ENCODE measurements around the gene ANKS1B.
"Not testable (repeated sequence)": the region's sequence is repeated elsewhere in the genome, so short reads cannot be mapped to it uniquely, and the experiment has no call there.

ANKS1B gene

GRCh38 chr12:99053616-99054362 lies 930.9 kb downstream of the ANKS1B start:
- DNase-seq (ENCODE audit: low read depth) = no peak

- no peak for DNase-seq (ENCODE audit: low read depth)
These were observed 935.0 kb downstream of the ANKS1B start for GRCh38 chr12:99049774-99050173.

- no peak for DNase-seq (ENCODE audit: low read depth)
These were observed 939.6 kb downstream of the ANKS1B start for GRCh38 chr12:99045158-99045557.

GRCh38 chr12:99043319-99043914 lies 941.3 kb downstream of the ANKS1B start:
- peak; percentile 24 for DNase-seq (ENCODE audit: low read depth)

- DNase-seq (ENCODE audit: low read depth) = no peak
These were observed 942.5 kb downstream of the ANKS1B start for GRCh38 chr12:99042226-99042625.

GRCh38 chr12:99039367-99040120 lies 945.2 kb downstream of the ANKS1B start:
- no peak for DNase-seq (ENCODE audit: low read depth)

GRCh38 chr12:99036566-99036965 lies 948.2 kb downstream of the ANKS1B start:
- no peak for DNase-seq (ENCODE audit: low read depth)

- DNase-seq (ENCODE audit: low read depth) = no peak
These were observed 948.9 kb downstream of the ANKS1B start for GRCh38 chr12:99035803-99036202.

- not testable (repeated sequence) for DNase-seq (ENCODE audit: low read depth)
These were observed 950.5 kb downstream of the ANKS1B start for GRCh38 chr12:99034201-99034600.

GRCh38 chr12:99029511-99030271 lies 955.0 kb downstream of the ANKS1B start:
- no peak for DNase-seq (ENCODE audit: low read depth)

GRCh38 chr12:99027461-99027860 lies 957.3 kb downstream of the ANKS1B start:
- no peak for DNase-seq (ENCODE audit: low read depth)

GRCh38 chr12:99027055-99027393 lies 957.7 kb downstream of the ANKS1B start:
- no peak for DNase-seq (ENCODE audit: low read depth)

- no peak for DNase-seq (ENCODE audit: low read depth)
These were observed 958.2 kb downstream of the ANKS1B start for GRCh38 chr12:99026332-99027054.

- DNase-seq (ENCODE audit: low read depth) = no peak
These were observed 959.9 kb downstream of the ANKS1B start for GRCh38 chr12:99024870-99025269.

- no peak for DNase-seq (ENCODE audit: low read depth)
These were observed 960.5 kb downstream of the ANKS1B start for GRCh38 chr12:99024191-99024590.

- DNase-seq (ENCODE audit: low read depth) = no peak
These were observed 963.9 kb downstream of the ANKS1B start for GRCh38 chr12:99020871-99021270.

GRCh38 chr12:99019798-99020197 lies 964.9 kb downstream of the ANKS1B start:
- no peak for DNase-seq (ENCODE audit: low read depth)

GRCh38 chr12:99017971-99018370 lies 966.8 kb downstream of the ANKS1B start:
- no peak for DNase-seq (ENCODE audit: low read depth)

- DNase-seq (ENCODE audit: low read depth) = no peak
These were observed 975.0 kb downstream of the ANKS1B start for GRCh38 chr12:99009654-99010296.

GRCh38 chr12:99005601-99006000 lies 979.1 kb downstream of the ANKS1B start:
- DNase-seq (ENCODE audit: low read depth) = no peak

GRCh38 chr12:99004799-99005466 lies 979.8 kb downstream of the ANKS1B start:
- DNase-seq (ENCODE audit: low read depth) = no peak

All from stimulated activated CD8-positive, alpha-beta memory T cell treated with anti-CD3 and anti-CD28 coated beads, Interleukin-7, amount 100 ng/mL, for 24 hours (primary cell).